NCI-H1694 treated with DMSO at 0.1 percent for 48 hours (cell line): ENCODE data around the gene EMILIN1.
A peak's percentile ranks its signal among the peaks of the same experiment; 100 is the strongest.

Source experiments
- DNase-seq: peaks from one replicate; lab custom pipeline; 2025; lab: John Stamatoyannopoulos, UW

The EMILIN1 gene

DNA sequence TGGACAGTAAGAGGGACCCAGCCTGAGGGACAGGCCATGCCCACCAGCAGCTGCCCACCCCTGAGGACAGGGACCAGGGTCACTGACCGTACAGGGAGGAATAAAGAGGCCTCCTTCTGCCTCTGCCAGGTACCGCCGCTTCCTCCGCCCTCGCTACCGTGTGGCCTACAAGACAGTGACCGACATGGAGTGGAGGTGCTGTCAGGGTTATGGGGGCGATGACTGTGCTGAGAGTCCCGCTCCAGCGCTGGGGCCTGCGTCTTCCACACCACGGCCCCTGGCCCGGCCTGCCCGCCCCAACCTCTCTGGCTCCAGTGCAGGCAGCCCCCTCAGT lies 2.2 kb downstream of the EMILIN1 start:
- no peak for DNase-seq

DNA sequence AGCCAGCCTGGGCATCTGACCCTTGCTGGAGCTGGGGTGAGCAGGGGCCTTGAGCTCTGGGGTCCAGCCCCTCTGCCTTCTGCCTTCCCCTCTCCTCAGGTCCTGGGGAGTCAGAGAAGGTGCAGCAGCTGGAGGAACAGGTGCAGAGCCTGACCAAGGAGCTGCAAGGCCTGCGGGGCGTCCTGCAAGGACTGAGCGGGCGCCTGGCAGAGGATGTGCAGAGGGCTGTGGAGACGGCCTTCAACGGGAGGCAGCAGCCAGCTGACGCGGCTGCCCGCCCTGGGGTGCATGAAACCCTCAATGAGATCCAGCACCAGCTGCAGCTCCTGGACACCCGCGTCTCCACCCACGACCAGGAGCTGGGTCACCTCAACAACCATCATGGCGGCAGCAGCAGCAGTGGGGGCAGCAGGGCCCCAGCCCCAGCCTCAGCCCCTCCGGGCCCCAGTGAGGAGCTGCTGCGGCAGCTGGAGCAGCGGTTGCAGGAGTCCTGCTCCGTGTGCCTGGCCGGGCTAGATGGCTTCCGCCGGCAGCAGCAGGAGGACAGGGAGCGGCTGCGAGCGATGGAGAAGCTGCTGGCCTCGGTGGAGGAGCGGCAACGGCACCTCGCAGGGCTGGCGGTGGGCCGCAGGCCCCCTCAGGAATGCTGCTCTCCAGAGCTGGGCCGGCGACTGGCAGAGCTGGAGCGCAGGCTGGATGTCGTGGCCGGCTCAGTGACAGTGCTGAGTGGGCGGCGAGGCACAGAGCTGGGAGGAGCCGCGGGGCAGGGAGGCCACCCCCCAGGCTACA lies 3.8 kb downstream of the EMILIN1 start:
- no peak for DNase-seq

DNA sequence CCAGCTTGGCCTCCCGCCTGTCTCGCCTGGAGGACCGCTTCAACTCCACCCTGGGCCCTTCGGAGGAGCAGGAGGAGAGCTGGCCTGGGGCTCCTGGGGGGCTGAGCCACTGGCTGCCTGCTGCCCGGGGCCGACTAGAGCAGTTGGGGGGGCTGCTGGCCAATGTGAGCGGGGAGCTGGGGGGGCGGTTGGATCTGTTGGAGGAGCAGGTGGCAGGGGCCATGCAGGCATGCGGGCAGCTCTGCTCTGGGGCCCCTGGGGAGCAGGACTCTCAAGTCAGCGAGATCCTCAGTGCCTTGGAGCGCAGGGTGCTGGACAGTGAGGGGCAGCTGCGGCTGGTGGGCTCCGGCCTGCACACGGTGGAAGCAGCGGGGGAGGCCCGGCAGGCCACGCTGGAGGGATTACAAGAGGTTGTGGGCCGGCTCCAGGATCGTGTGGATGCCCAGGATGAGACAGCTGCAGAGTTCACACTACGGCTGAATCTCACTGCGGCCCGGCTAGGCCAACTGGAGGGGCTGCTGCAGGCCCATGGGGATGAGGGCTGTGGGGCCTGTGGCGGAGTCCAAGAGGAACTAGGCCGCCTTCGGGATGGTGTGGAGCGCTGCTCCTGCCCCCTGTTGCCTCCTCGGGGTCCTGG lies 4.5 kb downstream of the EMILIN1 start:
- no peak for DNase-seq

DNA sequence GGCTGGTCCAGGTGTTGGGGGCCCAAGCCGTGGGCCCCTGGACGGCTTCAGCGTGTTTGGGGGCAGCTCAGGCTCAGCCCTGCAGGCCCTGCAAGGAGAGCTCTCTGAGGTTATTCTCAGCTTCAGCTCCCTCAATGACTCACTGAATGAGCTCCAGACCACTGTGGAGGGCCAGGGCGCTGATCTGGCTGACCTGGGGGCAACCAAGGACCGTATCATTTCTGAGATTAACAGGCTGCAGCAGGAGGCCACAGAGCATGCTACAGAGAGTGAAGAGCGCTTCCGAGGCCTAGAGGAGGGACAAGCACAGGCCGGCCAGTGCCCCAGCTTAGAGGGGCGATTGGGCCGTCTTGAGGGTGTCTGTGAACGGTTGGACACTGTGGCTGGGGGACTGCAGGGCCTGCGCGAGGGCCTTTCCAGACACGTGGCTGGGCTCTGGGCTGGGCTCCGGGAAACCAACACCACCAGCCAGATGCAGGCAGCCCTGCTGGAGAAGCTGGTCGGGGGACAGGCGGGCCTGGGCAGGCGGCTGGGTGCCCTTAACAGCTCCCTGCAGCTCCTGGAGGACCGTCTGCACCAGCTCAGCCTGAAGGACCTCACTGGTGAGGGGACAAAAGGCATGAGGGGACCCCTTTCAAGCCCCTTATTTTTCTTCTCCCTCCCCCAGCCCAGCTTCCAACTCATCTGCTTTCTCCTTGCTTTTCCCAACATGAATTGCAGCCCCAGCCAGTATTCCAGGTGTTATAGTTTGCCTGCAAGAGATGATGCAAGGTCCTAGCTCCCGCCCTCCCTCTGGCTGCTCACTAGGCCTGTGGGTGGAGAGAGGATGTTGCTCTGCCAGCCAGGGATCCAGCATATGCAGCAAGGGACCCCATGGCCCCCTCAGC lies 5.2 kb downstream of the EMILIN1 start:
- no peak for DNase-seq

DNA sequence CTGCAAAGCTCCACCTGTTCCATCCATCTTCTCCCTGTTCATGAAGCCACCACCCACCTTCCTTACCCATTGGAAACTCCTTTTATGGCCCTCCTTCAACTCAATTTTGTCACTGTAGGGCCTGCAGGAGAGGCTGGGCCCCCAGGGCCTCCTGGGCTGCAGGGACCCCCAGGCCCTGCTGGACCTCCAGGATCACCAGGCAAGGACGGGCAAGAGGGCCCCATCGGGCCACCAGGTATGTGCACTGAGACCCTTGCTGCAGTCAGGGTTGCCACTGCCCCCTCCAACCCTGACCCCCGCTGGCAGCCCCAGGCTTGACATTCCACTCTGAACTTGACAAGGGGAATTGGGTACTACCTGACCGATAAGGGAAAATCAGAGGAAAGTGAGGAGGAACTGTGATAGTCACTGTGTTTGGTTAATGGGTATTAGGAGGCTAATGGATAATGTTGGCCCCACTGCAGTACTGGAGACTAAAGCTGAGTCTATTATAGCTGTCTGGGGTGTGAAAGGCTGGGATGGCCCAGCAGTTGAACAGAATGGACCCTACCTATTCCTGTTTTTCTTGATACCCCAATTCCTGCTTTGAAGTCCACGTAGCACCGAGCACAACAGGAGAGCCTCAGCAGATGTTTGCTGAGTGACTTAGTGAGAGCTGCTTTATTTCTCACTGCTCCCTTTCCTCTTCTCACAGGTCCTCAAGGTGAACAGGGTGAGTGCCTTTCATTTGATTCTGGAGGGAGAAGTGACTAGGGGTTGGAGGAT lies 6.1 kb downstream of the EMILIN1 start:
- DNase-seq = no peak

DNA sequence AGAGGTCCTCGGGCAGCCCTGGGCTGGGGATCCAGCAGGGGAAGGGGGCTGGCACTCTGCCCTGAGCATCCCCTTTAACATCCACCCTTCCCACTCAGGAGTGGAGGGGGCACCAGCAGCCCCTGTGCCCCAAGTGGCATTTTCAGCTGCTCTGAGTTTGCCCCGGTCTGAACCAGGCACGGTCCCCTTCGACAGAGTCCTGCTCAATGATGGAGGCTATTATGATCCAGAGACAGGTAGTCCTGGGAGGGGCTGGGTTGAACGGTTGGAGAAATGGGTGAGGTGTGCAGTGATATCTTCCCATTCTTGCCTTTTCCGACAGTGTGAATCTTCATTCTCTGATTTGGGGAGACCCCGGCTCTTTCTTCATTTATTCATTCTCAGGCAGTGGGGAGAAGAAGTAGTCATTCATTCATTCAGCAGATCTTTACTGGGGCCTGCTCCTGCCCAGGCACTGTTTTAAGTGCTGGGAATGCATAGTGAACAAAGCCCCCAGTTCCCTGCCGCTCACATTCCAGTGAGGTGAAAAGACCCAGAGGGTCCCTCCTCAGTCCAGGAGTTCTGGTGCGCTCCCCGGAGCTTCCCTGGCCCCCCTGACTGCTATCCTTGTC lies 6.8 kb downstream of the EMILIN1 start:
- no peak for DNase-seq

DNA sequence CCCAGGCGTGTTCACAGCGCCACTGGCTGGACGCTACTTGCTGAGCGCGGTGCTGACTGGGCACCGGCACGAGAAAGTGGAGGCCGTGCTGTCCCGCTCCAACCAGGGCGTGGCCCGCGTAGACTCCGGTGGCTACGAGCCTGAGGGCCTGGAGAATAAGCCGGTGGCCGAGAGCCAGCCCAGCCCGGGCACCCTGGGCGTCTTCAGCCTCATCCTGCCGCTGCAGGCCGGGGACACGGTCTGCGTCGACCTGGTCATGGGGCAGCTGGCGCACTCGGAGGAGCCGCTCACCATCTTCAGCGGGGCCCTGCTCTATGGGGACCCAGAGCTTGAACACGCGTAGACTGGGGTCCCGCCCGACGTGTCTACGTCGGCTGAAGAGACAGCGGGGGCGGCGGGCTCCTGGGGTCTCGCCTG lies 7.3 kb downstream of the EMILIN1 start:
- DNase-seq = no peak

DNA sequence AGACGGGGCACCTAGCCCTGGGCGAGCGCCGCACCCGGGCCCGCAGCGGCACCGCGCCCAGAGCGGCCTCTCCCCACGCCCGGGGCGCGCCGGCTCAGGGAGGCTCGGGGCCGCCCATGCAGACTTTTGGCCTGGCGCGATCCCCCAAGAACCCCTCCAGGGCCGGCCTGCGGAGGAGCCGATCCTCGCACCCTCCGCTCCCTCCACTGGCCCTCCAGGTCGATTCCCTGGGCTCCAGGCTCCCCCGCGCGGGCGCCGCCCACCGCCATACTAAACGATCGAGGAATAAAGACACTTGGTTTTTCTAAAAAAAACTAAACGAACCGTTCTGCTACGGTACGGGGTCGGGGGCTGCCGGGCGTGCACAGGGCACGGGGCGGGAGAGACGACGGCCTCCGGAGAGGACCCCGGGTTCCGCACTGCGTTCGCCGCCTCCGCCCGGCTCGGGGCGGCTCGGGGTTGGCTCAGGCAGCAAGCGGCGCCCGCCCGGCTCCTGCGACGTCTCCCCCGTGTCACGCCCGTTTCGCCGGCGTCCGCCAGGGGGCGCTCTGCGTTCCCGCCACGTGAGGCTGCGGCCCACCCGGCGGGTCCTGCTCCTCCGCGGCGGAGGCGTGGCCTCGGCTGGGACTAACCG lies 7.8 kb downstream of the EMILIN1 start:
- DNase-seq = peak; percentile 88

DNA sequence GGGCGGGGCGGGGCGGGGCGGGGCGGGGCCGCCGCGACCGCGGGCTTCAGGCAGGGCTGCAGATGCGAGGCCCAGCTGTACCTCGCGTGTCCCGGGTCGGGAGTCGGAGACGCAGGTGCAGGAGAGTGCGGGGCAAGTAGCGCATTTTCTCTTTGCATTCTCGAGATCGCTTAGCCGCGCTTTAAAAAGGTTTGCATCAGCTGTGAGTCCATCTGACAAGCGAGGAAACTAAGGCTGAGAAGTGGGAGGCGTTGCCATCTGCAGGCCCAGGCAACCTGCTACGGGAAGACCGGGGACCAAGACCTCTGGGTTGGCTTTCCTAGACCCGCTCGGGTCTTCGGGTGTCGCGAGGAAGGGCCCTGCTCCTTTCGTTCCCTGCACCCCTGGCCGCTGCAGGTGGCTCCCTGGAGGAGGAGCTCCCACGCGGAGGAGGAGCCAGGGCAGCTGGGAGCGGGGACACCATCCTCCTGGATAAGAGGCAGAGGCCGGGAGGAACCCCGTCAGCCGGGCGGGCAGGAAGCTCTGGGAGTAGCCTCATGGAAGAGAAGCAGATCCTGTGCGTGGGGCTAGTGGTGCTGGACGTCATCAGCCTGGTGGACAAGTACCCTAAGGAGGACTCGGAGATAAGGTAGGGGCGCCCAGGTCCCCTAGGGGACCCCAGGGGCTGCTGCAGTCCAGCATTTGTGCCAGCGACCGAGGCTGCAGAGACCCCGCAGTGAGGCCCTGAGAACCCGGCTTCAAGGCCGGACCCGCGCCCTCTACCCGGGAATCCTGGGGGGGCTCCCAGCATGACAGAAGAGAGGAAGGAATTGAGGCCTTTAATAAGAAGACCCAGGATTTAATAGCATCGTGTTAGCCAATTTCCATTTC lies 8.5 kb downstream of the EMILIN1 start, which contains the start of gene KHK:
Gene KHK, plus strand, starts transcription at position 49 of the 870 bp plus-strand sequence. Its CDS starts 488 bp downstream, at position 537.
- DNase-seq = peak; percentile 31

DNA sequence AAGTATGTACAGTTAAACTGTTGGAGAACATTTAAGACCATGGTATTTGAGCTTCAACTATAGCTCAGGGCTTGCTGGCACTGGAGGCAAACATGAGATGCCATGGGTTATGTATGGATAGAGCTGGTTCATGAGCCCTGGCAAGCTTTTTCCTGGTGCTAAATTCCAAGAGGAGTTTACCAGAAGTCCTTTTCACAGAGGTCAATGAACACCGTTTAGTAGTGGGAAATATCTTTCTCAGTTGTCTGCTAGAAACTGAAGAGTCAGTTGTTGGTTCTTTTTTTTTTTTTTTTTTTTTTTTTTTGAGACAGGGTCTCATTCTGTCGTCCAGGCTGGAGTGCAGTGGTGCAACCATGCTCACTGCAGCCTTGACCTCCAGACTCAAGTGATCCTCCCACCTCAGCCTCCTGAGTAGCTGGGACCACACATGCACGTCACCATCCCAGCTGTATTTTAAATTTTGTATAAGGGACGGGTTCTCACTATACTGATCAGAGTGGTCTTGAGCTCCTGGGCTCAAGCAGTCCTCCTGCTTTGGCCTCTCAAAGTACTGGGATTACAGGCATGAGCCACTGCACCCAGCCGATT lies 9.5 kb downstream of the EMILIN1 start:
- DNase-seq = no peak

DNA sequence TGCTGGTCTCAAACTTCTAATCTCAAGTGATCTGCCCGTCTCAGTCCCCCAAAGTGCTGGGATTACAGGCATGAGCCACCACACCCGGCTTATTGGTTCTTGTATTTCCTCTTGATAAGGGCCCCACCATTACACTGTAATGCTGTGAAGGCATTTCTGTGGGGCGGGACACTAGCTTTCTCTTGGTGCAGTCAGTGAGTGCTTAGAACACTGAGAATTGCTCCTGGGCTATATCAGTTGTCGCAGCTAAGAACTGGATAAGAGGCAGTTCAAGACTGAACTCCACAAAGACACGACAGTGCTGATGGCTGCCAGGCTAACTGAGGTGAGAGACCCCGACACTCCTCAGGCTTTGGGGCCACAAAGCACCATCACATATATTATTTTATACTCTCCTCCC lies 10.2 kb downstream of the EMILIN1 start:
- no peak for DNase-seq

DNA sequence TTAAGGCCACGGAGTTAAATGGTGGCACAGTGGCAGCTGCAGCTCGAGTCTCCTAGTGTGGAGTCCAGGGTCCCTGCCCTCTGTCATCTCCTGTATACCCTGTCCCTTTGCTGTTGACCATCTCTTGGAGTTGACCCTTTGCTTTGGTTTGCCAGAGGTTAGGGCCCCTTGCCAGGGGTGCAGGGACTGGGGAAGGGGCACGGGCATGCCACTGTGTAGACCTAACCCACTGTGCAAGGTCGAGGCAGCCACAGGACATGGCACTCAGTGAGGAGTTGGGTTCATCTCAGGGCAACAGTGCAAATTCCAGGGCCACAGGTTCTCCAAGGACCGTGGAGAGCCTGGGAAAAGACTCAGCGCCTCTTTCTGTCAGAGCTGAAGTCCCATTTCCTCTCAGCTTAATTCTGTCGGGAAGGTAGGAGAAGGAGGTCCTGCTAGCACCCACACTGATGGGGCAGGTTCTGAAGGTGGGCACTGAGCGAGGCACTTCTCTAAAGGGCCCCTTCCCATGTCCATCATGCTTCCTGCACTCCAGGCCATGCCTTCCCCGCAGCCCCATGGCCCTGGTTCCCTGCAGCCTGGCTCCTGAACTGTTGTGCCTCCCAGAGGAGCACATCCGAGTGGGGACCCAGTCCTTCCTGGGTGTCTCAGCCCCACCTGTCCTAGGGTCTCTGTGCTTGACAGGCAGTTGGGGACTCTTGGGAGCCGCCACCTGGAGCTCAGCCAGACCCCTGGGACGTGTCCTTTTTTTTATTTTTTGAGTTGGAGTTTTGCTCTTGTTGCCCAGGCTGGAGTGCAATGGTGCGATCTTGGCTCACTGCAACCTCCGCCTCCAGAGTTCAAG lies 10.9 kb downstream of the EMILIN1 start:
- no peak for DNase-seq

DNA sequence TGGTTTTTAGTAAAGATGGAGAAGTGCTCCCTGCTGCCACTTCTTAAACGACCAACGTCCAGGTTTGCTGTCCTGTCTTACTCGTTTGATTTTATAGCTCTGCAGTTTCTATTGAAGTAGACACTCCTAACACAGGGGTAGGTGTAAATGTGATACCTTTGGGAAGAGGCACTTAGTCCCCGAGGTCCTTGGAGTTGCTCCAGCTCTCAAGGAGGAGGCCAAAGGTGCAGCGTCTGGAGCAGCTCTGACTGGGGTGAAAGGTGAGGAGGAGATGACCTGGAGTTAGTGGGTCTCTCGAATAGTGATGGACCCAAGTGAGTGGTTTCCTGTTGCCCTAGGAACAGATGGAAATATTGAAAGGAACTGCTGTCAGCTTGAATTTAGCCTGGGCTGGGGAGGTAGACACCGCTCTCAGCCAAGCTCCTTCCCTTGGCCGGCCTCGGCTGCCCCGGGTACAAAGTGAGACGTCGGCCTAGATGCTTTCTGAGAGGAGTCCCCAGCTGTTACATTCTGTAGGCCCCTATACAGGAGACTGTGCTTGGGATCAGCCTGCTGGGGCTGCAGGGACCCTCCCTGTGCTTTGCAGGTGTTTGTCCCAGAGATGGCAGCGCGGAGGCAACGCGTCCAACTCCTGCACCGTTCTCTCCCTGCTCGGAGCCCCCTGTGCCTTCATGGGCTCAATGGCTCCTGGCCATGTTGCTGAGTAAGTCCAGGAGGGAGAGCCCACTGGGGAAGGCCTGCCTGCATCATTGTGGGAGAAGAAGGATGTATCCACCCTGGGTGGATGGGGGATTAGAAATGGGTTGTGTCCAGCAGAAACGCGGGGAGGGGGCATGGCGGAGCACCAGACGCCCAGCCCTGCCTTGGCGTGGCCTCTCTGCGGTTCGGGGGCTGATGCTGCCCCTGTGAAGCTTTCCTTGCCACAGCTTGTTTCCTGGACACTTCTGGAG lies 13.6 kb downstream of the EMILIN1 start:
- DNase-seq = no peak

DNA sequence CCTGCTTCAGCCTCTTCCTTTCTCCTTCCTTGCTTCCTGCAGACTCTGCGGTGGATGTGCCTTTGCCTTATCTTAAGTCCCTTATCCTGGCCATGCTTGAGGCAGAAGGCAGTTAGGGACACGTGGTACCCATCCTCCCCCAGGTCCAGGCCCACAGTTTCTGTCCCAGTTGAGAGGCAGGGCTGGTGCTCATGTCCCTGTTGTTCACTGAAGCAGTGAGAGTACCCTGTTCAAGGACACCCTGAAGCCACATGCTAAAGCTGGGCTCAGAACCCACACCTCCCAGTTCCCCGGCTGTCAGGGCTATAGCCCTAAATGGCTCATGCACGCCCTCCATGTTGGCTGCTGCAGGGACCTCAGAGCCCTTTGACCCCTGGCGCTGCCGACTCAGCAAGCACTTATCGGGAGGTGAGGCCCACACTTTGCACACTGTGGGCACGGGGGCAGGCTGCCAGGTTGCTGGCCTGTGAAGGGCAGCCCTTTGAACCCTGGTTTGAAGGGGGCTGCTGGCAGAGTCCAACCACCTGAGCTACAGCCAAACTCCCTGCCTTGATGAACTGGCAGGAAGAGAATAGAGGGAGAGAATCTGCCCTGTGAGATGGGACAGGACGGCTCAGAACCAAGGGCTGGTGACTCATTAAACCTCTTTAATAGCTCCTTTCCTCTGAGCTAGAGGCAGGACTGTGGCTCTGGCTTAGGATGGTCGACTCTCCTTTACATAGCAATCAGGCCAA lies 14.4 kb downstream of the EMILIN1 start:
- DNase-seq = no peak

DNA sequence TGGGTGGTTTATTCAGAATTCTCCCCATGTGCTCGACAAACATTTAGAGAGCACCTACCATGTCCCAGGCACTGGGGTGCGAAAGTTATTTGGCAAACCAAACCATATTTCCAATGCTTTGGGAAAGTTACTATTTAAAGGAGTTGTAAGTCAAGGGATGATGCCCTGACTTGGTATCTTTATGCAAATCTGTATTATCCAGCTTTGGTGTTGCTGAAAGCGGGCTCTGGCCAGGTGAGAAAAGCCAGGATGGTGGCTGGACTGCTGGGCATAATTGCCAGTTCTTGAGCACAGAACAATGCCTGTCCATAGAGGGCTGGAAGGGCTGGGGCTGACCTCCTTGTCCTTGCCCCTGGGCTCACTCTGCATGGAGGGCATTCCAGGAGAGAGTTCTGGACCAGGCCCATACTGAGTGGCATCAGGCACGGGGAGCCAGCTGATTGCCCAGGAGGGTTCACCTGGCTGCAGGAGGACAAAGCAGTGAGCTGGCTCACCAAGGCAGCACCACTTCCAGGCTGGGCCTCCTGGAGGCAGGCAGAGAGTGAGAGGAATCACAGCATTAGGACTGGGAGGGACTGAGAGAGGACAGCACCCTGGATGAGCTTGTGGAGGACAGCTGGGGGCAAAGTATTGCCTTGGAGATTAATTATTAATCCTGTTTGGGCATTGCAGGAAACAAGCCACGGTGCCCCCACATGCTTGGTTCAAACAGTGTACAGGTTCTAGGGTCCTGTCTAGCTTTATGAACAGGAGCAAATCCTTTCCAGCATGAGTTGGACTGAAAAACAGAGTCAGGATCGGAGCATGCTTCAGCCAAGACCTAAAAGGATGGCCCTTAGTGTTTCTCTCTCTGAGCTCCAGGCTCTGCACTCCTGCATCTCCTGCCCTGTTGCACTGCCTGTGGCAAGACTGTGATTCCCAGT lies 15.3 kb downstream of the EMILIN1 start:
- DNase-seq = no peak
